IMR-90 (cell line): ENCODE results near the gene CDON. TPM values are rescaled to one million over a fixed set of nuclear protein-coding genes. Genes with fewer than 3 reads are reported as not detected.

ENCODE experiments used
- ATAC-seq: fragments of 200-7000 bp; cut with Tn5 transposase; 2 replicates; pipeline ENCODE4 v1.9.1; 2020; ENCODE audit warnings: low read depth, mild to moderate bottlenecking, moderate library complexity
- BruUV-seq: library from RNA; stranded (reverse); fragments of 400-500 nt; replicated peaks from 2 replicates; lab custom pipeline; 2021; lab: Mats Ljungman, UMichigan
- CTCF ChIA-PET: fragments of 300-600 bp; formaldehyde crosslinking; extraction: SDS; loops from one replicate; lab custom pipeline; 2021; ENCODE audit warnings: antibody characterized with exemption; lab: Yijun Ruan, JAX
- POLR2A ChIA-PET: fragments of 300-600 bp; sonication (Branson Sonifier 250); formaldehyde crosslinking; loops from one replicate; lab custom pipeline; 2022; ENCODE audit warnings: antibody characterized with exemption; ENCODE audit not compliant: unreplicated experiment; lab: Charles Lee
- DNase-seq: peaks from one replicate; pipeline ENCODE4 v3.0.0; 2013
- H2AFZ ChIP-seq: replicated peaks from 2 replicates; pipeline ENCODE3; 2013; ENCODE audit warnings: low read length, mild to moderate bottlenecking; ENCODE audit not compliant: poor library complexity
- H2AK5ac ChIP-seq: 2 replicates; pipeline ENCODE4 v1.6.1; 2013; ENCODE audit warnings: low read depth, low read length, inconsistent platforms
- H2AK9ac ChIP-seq: replicated peaks from 2 replicates; pipeline ENCODE3; 2013; ENCODE audit warnings: mild to moderate bottlenecking, low read depth, low read length, moderate library complexity; ENCODE audit not compliant: poor library complexity
- H2BK120ac ChIP-seq: 2 replicates; pipeline ENCODE4 v1.6.1; 2013; ENCODE audit warnings: low read depth, low read length, inconsistent platforms
- H2BK15ac ChIP-seq: 3 replicates; pipeline ENCODE4 v1.6.1; 2013; ENCODE audit warnings: low read depth, low read length, inconsistent platforms
- H2BK20ac ChIP-seq: 2 replicates; pipeline ENCODE4 v1.6.1; 2013; ENCODE audit warnings: low read depth, mild to moderate bottlenecking, inconsistent platforms, low read length, moderate library complexity
- H2BK5ac ChIP-seq: 2 replicates; pipeline ENCODE4 v1.6.1; 2013; ENCODE audit warnings: mild to moderate bottlenecking, low read depth, low read length, inconsistent platforms; ENCODE audit not compliant: poor library complexity, severe bottlenecking
- H3K14ac ChIP-seq: replicated peaks from 2 replicates; pipeline ENCODE4 v1.6.1; 2013; ENCODE audit warnings: low read depth, low read length, inconsistent platforms
- H3K18ac ChIP-seq: 2 replicates; pipeline ENCODE4 v1.6.1; 2013; ENCODE audit warnings: low read depth, low read length, control low read depth
- H3K23ac ChIP-seq: 2 replicates; pipeline ENCODE4 v1.6.1; 2013; ENCODE audit warnings: low read depth, low read length, inconsistent platforms
- H3K27ac ChIP-seq: 2 replicates; pipeline ENCODE4 v1.5.1; 2013; ENCODE audit warnings: mild to moderate bottlenecking, control low read depth, low read length; ENCODE audit not compliant: insufficient read depth
- H3K27me3 ChIP-seq: 2 replicates; pipeline ENCODE4 v1.6.1; 2013; ENCODE audit warnings: low read length; ENCODE audit not compliant: control insufficient read depth, insufficient read depth
- H3K36me3 ChIP-seq: 2 replicates; pipeline ENCODE4 v1.6.1; 2013; ENCODE audit warnings: low read length, mixed read lengths; ENCODE audit not compliant: control insufficient read depth, insufficient read depth
- H3K4ac ChIP-seq: 2 replicates; pipeline ENCODE4 v1.6.1; 2013; ENCODE audit warnings: low read depth, low read length, inconsistent platforms
- H3K4me1 ChIP-seq: 2 replicates; pipeline ENCODE4 v1.6.1; 2013; ENCODE audit warnings: low read length, mixed read lengths; ENCODE audit not compliant: control insufficient read depth, insufficient read depth
- H3K4me2 ChIP-seq: 2 replicates; pipeline ENCODE4 v1.6.1; 2013; ENCODE audit warnings: low read depth, mild to moderate bottlenecking, control low read depth, low read length, moderate library complexity
- H3K4me3 ChIP-seq: 2 replicates; pipeline ENCODE4 v1.5.1; 2013; ENCODE audit warnings: low read depth, mild to moderate bottlenecking, control low read depth, low read length, moderate library complexity; ENCODE audit not compliant: insufficient read depth
- H3K56ac ChIP-seq: 2 replicates; pipeline ENCODE4 v1.6.1; 2013; ENCODE audit warnings: low read length, inconsistent platforms; ENCODE audit not compliant: insufficient read depth; ENCODE audit errors: extremely low read depth
- H3K79me1 ChIP-seq, 2 experiments: 2 replicates each; pipeline ENCODE4 v1.6.1; 2013; ENCODE audit warnings: low read length in 2 of 2, inconsistent platforms in 1 of 2, low read depth in 1 of 2
- H3K9ac ChIP-seq: 2 replicates; pipeline ENCODE4 v1.6.1; 2013; ENCODE audit warnings: low read depth, low read length, control low read depth
- H3K9me1 ChIP-seq: 2 replicates; pipeline ENCODE4 v1.6.1; 2013; ENCODE audit warnings: low read length, inconsistent platforms; ENCODE audit not compliant: insufficient read depth
- H3K9me3 ChIP-seq: 2 replicates; pipeline ENCODE4 v1.6.1; 2013; ENCODE audit warnings: low read length; ENCODE audit not compliant: control insufficient read depth, insufficient read depth
- H4K20me1 ChIP-seq: 2 replicates; pipeline ENCODE4 v1.6.1; 2013; ENCODE audit warnings: low read length, inconsistent platforms; ENCODE audit not compliant: insufficient read depth
- H4K5ac ChIP-seq: 2 replicates; pipeline ENCODE4 v1.6.1; 2013; ENCODE audit warnings: mild to moderate bottlenecking, low read depth, low read length, control low read depth
- H4K8ac ChIP-seq, 2 experiments: 2 replicates each; pipeline ENCODE4 v1.6.1; 2013; ENCODE audit warnings: low read depth in 2 of 2, low read length in 2 of 2, control low read depth in 1 of 2, inconsistent platforms in 1 of 2
- H4K91ac ChIP-seq: 2 replicates; pipeline ENCODE4 v1.6.1; 2013; ENCODE audit warnings: low read depth, low read length, inconsistent platforms; ENCODE audit not compliant: insufficient read depth
- BHLHE40 ChIP-seq: fragments of 150-350 bp; IDR thresholded peaks from 2 replicates; pipeline ENCODE4 v1.6.1; 2016; ENCODE audit warnings: mild to moderate bottlenecking, low read depth, low read length
- CEBPB ChIP-seq: IDR thresholded peaks from 2 replicates; pipeline ENCODE4 v1.6.1; 2012; ENCODE audit warnings: low read depth, low read length, improper control_type of control experiment
- CHD1 ChIP-seq: IDR thresholded peaks from 2 replicates; pipeline ENCODE4 v1.6.1; 2012; ENCODE audit warnings: low read depth, low read length, improper control_type of control experiment
- FOS ChIP-seq: fragments of 150-350 bp; IDR thresholded peaks from 2 replicates; pipeline ENCODE4 v1.6.1; 2016; ENCODE audit warnings: low read depth, low read length
- MAFK ChIP-seq: IDR thresholded peaks from 2 replicates; pipeline ENCODE4 v1.6.1; 2012; ENCODE audit warnings: low read depth, low read length, improper control_type of control experiment
- MAZ ChIP-seq: IDR thresholded peaks from 2 replicates; pipeline ENCODE4 v1.6.1; 2012; ENCODE audit warnings: low read depth, mild to moderate bottlenecking, low read length, improper control_type of control experiment, moderate library complexity, borderline replicate concordance
- MXI1 ChIP-seq: IDR thresholded peaks from 2 replicates; pipeline ENCODE4 v1.6.1; 2012; ENCODE audit warnings: low read depth, mild to moderate bottlenecking, low read length, moderate library complexity, borderline replicate concordance
- NFE2L2 ChIP-seq: fragments of 150-350 bp; IDR thresholded peaks from 2 replicates; pipeline ENCODE4 v1.6.1; 2016; ENCODE audit warnings: low read depth, mild to moderate bottlenecking, low read length
- POLR2A ChIP-seq: IDR thresholded peaks from 2 replicates; pipeline ENCODE4 v1.6.1; 2012; ENCODE audit warnings: mild to moderate bottlenecking, low read depth, low read length
- RAD21 ChIP-seq: IDR thresholded peaks from 2 replicates; pipeline ENCODE4 v1.6.1; 2012; ENCODE audit warnings: low read length, improper control_type of control experiment
- RCOR1 ChIP-seq: IDR thresholded peaks from 2 replicates; pipeline ENCODE4 v1.6.1; 2012; ENCODE audit warnings: mild to moderate bottlenecking, low read length, improper control_type of control experiment; ENCODE audit not compliant: insufficient replicate concordance
- RFX5 ChIP-seq: IDR thresholded peaks from 2 replicates; pipeline ENCODE4 v1.8.0; 2012; ENCODE audit warnings: low read depth, mild to moderate bottlenecking, low read length, moderate library complexity
- SMC3 ChIP-seq: fragments of 150-350 bp; IDR thresholded peaks from 2 replicates; pipeline ENCODE4 v1.6.1; 2016; ENCODE audit warnings: low read depth, mild to moderate bottlenecking, antibody characterized with exemption, low read length, moderate library complexity
- WGBS, 2 experiments: methylation state at CpG; one replicate each; pipeline versions ENCODE4 v1.1.5 to v1.1.7; 2013; ENCODE audit warnings: missing lambda C conversion rate in 2 of 2; ENCODE audit not compliant: insufficient read length in 1 of 2; ENCODE audit errors: extremely low coverage in 2 of 2; 5-methylcytosine and 5-hydroxymethylcytosine counted together
- dilution Hi-C: fragments of 300-500 bp; cut with HindIII; formaldehyde crosslinking; loops from one replicate; pipeline ENCODE4 v1.14.3; 2018; ENCODE audit warnings: low sequenced_read_pairs; ENCODE audit not compliant: unreplicated experiment
- in situ Hi-C: fragments of 300-500 bp; cut with MboI; formaldehyde crosslinking; loops from 3 replicates; pipeline ENCODE4 v1.14.3; 2019; ENCODE audit warnings: low sequenced_read_pairs, inconsistent platforms, mixed read lengths
- intact Hi-C: fragments of 100-400 bp; cut with micrococcal nuclease; formaldehyde crosslinking; loops from 2 replicates; pipeline ENCODE4 v1.10.0; 2022
- polyA plus RNA-seq, 3 experiments: library from polyadenylated mRNA; depleted of rRNA; stranded (reverse); fragments of >200 nt; gene quantifications; 2 replicates each; pipeline ENCODE4 v1.2.3, GENCODE V29; 2012; ENCODE audit warnings: low replicate concordance in 1 of 3
- total RNA-seq: library from RNA; depleted of rRNA; stranded (reverse); fragments of >200 nt; gene quantifications from 2 replicates; pipeline ENCODE4 v1.2.3, GENCODE V29; 2012
- TF ChIP-seq, protein P1 (sequence below): fragments of 150-350 bp; IDR thresholded peaks from 2 replicates; pipeline ENCODE4 v1.6.1; 2016; ENCODE audit warnings: low read depth, mild to moderate bottlenecking, low read length, moderate library complexity, borderline replicate concordance
- TF ChIP-seq, protein P2 (sequence below): fragments of 150-350 bp; IDR thresholded peaks from 2 replicates; pipeline ENCODE4 v1.6.1; 2017; ENCODE audit warnings: mild to moderate bottlenecking, antibody characterized with exemption, low read length, low read depth
- TF ChIP-seq, protein P3 (sequence below): conservative IDR thresholded peaks from 2 replicates; pipeline ENCODE4 v1.5.1; 2012; ENCODE audit warnings: mild to moderate bottlenecking, low read depth, low read length, improper control_type of control experiment

CDON gene
- total and polyA plus RNA-seq, 2 of the 4 experiments (the other 2 are of a cell fraction): 1.2 to 3.8 TPM

DNA sequence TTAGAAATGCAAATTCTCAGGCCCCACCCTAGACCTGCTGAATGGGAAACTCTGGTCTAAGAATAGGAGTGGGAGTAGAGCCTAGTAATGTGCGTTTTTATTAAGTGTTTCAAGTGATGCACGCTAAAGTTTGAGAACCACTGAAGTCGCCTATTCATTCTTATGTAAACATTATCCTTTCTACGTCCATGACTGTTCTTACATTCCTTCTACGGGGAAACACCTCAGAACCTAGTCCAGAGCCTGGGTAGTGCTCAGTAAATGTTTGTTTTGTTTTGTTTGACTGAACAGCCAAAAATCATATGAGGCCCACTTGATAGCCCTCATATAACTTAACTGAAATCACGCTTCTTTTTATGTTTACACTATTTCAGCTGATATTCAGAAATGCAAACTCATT lies 87.0 kb downstream of the CDON start:
- dilution Hi-C loops: no loop called here

More for the DNA sequence above, 87.0 kb downstream of the CDON start:
- in situ Hi-C loops: no loop called here
- Histone ChIP-seq H2AFZ (no peak overlapping the region), H3K9me1 (no peaks in the 10 kb centered on the region), H3K23ac (no peak overlapping the region), H4K20me1 (no peaks in the 10 kb centered on the region), H4K5ac (no peak overlapping the region), H3K27me3 (peaks cover 3% of the 10 kb centered on the region; the same call in 1 of the 2 replicates), H3K18ac (no peak overlapping the region), H2BK15ac (no peak overlapping the region), H3K36me3 (no peaks in the 10 kb centered on the region), H2BK5ac (no peak overlapping the region), H3K4me3 (no peak overlapping the region), H3K9me3 (no peaks in the 10 kb centered on the region), H3K4me1 (no peaks in the 10 kb centered on the region), H3K4ac (no peak overlapping the region), H3K4me2 (no peak overlapping the region), H3K14ac (no peak overlapping the region), H4K91ac (no peak overlapping the region), H2BK120ac (no peak overlapping the region), H2BK20ac (no peak overlapping the region), H3K27ac (no peak overlapping the region), H4K8ac (no peak overlapping the region), H2AK9ac (no peak overlapping the region), H2AK5ac (no peak overlapping the region), H3K79me1 (no peaks in the 10 kb centered on the region), H3K56ac (no peak overlapping the region), H3K9ac (no peak overlapping the region)
- no CpG with 5 or more reads among the region's 6 CpGs for WGBS, 2 experiments
- DNase-seq (no peak), ATAC-seq (no peak)
- intact Hi-C loops: no loop called here
- no TSS peak for BruUV-seq
- ChIA-PET POLR2A (no interaction called here), CTCF (interaction anchor here (0.6 kb wide), 1 partner anchor 52 kb away, joined by 3 read pairs; no protein-coding TSS in a partner anchor)
- TF ChIP-seq CEBPB: no peak
- no peak for TF ChIP-seq CHD1
- TF ChIP-seq MAFK: no peak
- TF ChIP-seq SMC3: no peak
- no peak for TF ChIP-seq MXI1
- no peak for TF ChIP-seq FOS
- TF ChIP-seq RAD21: no peak
- TF ChIP-seq MAZ: no peak
- TF ChIP-seq, protein P1, sequence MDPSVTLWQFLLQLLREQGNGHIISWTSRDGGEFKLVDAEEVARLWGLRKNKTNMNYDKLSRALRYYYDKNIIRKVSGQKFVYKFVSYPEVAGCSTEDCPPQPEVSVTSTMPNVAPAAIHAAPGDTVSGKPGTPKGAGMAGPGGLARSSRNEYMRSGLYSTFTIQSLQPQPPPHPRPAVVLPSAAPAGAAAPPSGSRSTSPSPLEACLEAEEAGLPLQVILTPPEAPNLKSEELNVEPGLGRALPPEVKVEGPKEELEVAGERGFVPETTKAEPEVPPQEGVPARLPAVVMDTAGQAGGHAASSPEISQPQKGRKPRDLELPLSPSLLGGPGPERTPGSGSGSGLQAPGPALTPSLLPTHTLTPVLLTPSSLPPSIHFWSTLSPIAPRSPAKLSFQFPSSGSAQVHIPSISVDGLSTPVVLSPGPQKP: no peak
- TF ChIP-seq POLR2A: no peak
- no peak for TF ChIP-seq NFE2L2
- no peak for TF ChIP-seq BHLHE40
- TF ChIP-seq, protein P2, sequence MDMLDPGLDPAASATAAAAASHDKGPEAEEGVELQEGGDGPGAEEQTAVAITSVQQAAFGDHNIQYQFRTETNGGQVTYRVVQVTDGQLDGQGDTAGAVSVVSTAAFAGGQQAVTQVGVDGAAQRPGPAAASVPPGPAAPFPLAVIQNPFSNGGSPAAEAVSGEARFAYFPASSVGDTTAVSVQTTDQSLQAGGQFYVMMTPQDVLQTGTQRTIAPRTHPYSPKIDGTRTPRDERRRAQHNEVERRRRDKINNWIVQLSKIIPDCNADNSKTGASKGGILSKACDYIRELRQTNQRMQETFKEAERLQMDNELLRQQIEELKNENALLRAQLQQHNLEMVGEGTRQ: no peak
- no peak for TF ChIP-seq RFX5
- TF ChIP-seq RCOR1: no peak
- TF ChIP-seq, protein P3, sequence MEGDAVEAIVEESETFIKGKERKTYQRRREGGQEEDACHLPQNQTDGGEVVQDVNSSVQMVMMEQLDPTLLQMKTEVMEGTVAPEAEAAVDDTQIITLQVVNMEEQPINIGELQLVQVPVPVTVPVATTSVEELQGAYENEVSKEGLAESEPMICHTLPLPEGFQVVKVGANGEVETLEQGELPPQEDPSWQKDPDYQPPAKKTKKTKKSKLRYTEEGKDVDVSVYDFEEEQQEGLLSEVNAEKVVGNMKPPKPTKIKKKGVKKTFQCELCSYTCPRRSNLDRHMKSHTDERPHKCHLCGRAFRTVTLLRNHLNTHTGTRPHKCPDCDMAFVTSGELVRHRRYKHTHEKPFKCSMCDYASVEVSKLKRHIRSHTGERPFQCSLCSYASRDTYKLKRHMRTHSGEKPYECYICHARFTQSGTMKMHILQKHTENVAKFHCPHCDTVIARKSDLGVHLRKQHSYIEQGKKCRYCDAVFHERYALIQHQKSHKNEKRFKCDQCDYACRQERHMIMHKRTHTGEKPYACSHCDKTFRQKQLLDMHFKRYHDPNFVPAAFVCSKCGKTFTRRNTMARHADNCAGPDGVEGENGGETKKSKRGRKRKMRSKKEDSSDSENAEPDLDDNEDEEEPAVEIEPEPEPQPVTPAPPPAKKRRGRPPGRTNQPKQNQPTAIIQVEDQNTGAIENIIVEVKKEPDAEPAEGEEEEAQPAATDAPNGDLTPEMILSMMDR: no peak
